Loucy (cell line): ENCODE results near the gene ERBB3.
A peak's percentile ranks its signal among the peaks of the same experiment; 100 is the strongest.

Experiments
- H2AFZ ChIP-seq: fragments of 200-600 bp; sonication (generic); 2 replicates; pipeline ENCODE4 v1.6.0; 2016; ENCODE audit warnings: antibody characterized with exemption, mild to moderate bottlenecking, low read length, moderate library complexity
- H3F3A ChIP-seq: fragments of 200-600 bp; 2 replicates; pipeline ENCODE4 v1.6.0; 2016; ENCODE audit warnings: antibody characterized with exemption, low read depth, mild to moderate bottlenecking
- H3K27me3 ChIP-seq: fragments of 200-600 bp; sonication (generic); 2 replicates; pipeline ENCODE4 v1.6.1; 2014; ENCODE audit warnings: low read length, mild to moderate bottlenecking; ENCODE audit not compliant: insufficient read depth, poor library complexity, severe bottlenecking
- H3K36me3 ChIP-seq: fragments of 200-600 bp; sonication (generic); 2 replicates; pipeline ENCODE4 v1.6.1; 2016; ENCODE audit warnings: low read length; ENCODE audit not compliant: insufficient read depth
- H3K4me1 ChIP-seq: fragments of 200-600 bp; sonication (generic); 2 replicates; pipeline ENCODE4 v1.5.1; 2014; ENCODE audit warnings: low read length, mild to moderate bottlenecking; ENCODE audit not compliant: insufficient read depth, poor library complexity, severe bottlenecking
- H3K4me2 ChIP-seq: fragments of 200-600 bp; sonication (generic); 2 replicates; pipeline ENCODE4 v1.6.0; 2014; ENCODE audit warnings: antibody characterized with exemption, low read length, low read depth, mild to moderate bottlenecking; ENCODE audit not compliant: poor library complexity, severe bottlenecking
- H3K4me3 ChIP-seq: fragments of 200-600 bp; sonication (generic); 2 replicates; pipeline ENCODE4 v1.5.1; 2014; ENCODE audit warnings: low read length, mild to moderate bottlenecking, mixed read lengths; ENCODE audit not compliant: poor library complexity, severe bottlenecking
- H3K79me2 ChIP-seq: fragments of 200-600 bp; sonication (generic); 2 replicates; pipeline ENCODE4 v1.6.1; 2014; ENCODE audit warnings: low read length; ENCODE audit not compliant: insufficient read depth
- H3K9ac ChIP-seq: fragments of 200-600 bp; sonication (generic); 2 replicates; pipeline ENCODE4 v1.6.0; 2014; ENCODE audit warnings: mild to moderate bottlenecking, low read depth, low read length, moderate library complexity; ENCODE audit not compliant: poor library complexity, severe bottlenecking
- H3K9me2 ChIP-seq: fragments of 200-600 bp; sonication (generic); replicated peaks from 2 replicates; pipeline ENCODE4 v1.6.1; 2016; ENCODE audit warnings: low read depth, low read length, mixed read lengths
- H3K9me3 ChIP-seq: fragments of 200-600 bp; sonication (generic); 2 replicates; pipeline ENCODE4 v1.6.1; 2014; ENCODE audit warnings: mild to moderate bottlenecking, antibody characterized with exemption, low read length, low read depth; ENCODE audit not compliant: insufficient read depth
- H4K20me1 ChIP-seq: fragments of 200-600 bp; sonication (generic); 2 replicates; pipeline ENCODE4 v1.6.0; 2014; ENCODE audit warnings: antibody characterized with exemption, low read length, mild to moderate bottlenecking; ENCODE audit not compliant: insufficient read depth, poor library complexity, severe bottlenecking
- CTCF ChIP-seq: fragments of 200-600 bp; sonication (generic); conservative IDR thresholded peaks from 2 replicates; pipeline ENCODE4 v1.5.1; 2014; ENCODE audit warnings: mild to moderate bottlenecking, antibody characterized with exemption, low read length
- EZH2phosphoT487 ChIP-seq: fragments of 200-600 bp; IDR thresholded peaks from 2 replicates; pipeline ENCODE4 v1.6.1; 2018; ENCODE audit warnings: antibody characterized with exemption, mild to moderate bottlenecking, moderate library complexity, borderline replicate concordance

ERBB3 gene

GRCh38 chr12:56110571-56110970 lies 30.6 kb downstream of the ERBB3 start:
- H3F3A ChIP-seq: peaks cover 14% of the 10 kb centered on the region; the same call in 1 of the 2 replicates
- H3K9me3 ChIP-seq: no peaks in the 10 kb centered on the region
- no peak overlapping the region for H2AFZ ChIP-seq
- no peak overlapping the region for H3K4me3 ChIP-seq
- peaks cover 27% of the 10 kb centered on the region for H4K20me1 ChIP-seq
- TF ChIP-seq CTCF: no peak
- no peak for TF ChIP-seq EZH2phosphoT487
- H3K4me1 ChIP-seq: peaks cover 22% of the 10 kb centered on the region
- no peaks in the 10 kb centered on the region for H3K27me3 ChIP-seq
- no peak overlapping the region for H3K4me2 ChIP-seq
- peaks cover 32% of the 10 kb centered on the region for H3K79me2 ChIP-seq
- H3K36me3 ChIP-seq: peaks cover 71% of the 10 kb centered on the region; the same call in 1 of the 2 replicates
- H3K9ac ChIP-seq: no peak overlapping the region
- H3K9me2 ChIP-seq: no peaks in the 10 kb centered on the region

GRCh38 chr12:56114084-56114483 lies 34.1 kb downstream of the ERBB3 start:
- H3K4me1 ChIP-seq: peaks cover 12% of the 10 kb centered on the region
- peaks cover 7% of the 10 kb centered on the region for H3K27me3 ChIP-seq
- H2AFZ ChIP-seq: no peak overlapping the region
- TF ChIP-seq EZH2phosphoT487 (no peak), CTCF (no peak)
- H3K36me3 ChIP-seq: peaks cover 55% of the 10 kb centered on the region
- no peaks in the 10 kb centered on the region for H3K9me2 ChIP-seq
- H3K9ac ChIP-seq: no peak overlapping the region
- peaks cover 18% of the 10 kb centered on the region for H3K79me2 ChIP-seq
- H3F3A ChIP-seq: peaks cover 24% of the 10 kb centered on the region
- H3K4me2 ChIP-seq: no peak overlapping the region
- peaks cover 13% of the 10 kb centered on the region for H4K20me1 ChIP-seq
- H3K4me3 ChIP-seq: no peak overlapping the region
- H3K9me3 ChIP-seq: no peaks in the 10 kb centered on the region

GRCh38 chr12:56115329-56115728 lies 35.4 kb downstream of the ERBB3 start:
- Histone ChIP-seq H3K79me2 (peaks cover 29% of the 10 kb centered on the region), H3F3A (peaks cover 24% of the 10 kb centered on the region), H3K36me3 (peaks cover 43% of the 10 kb centered on the region)

More at GRCh38 chr12:56115329-56115728, 35.4 kb downstream of the ERBB3 start:
- Histone ChIP-seq H3K27me3 (peaks cover 7% of the 10 kb centered on the region), H3K9ac (peak overlapping the region; percentile 99), H3K9me3 (no peaks in the 10 kb centered on the region), H3K4me1 (peaks cover 18% of the 10 kb centered on the region), H2AFZ (no peak overlapping the region), H3K4me2 (peak overlapping the region; percentile 74), H3K4me3 (peak overlapping the region; percentile 99), H4K20me1 (peaks cover 14% of the 10 kb centered on the region), H3K9me2 (no peaks in the 10 kb centered on the region)
- TF ChIP-seq CTCF (no peak), EZH2phosphoT487 (no peak)
